HEK293 (cell line): ENCODE measurements around the gene MUC15.

ENCODE experiments used
- CTCF ChIA-PET: fragments of 350-600 bp; formaldehyde crosslinking; extraction: SDS; loops from one replicate; lab custom pipeline; 2021; ENCODE audit warnings: antibody characterized with exemption; lab: Yijun Ruan, JAX
- POLR2A ChIA-PET: fragments of 300-600 bp; formaldehyde crosslinking; extraction: SDS; loops from one replicate; lab custom pipeline; 2020; ENCODE audit warnings: antibody characterized with exemption, inconsistent platforms; lab: Yijun Ruan, JAX
- H3K27ac ChIP-seq: fragments of 200-500 bp; sonication (Bioruptor generic); 2 replicates; pipeline ENCODE4 v1.5.1; 2014; ENCODE audit warnings: low read depth, low read length, control low read depth, inconsistent platforms; ENCODE audit errors: extremely low read depth
- H3K36me3 ChIP-seq, 2 experiments: fragments of 200-500 bp in 1 of 2; sonication (Bioruptor generic) in 1 of 2; 1 replicate in 1 of 2; 2 replicates in 1 of 2; pipeline ENCODE4 v1.5.1; 2014 to 2017; ENCODE audit warnings: inconsistent platforms in 2 of 2, low read length in 2 of 2; ENCODE audit not compliant: control insufficient read depth in 2 of 2, insufficient read depth in 1 of 2
- H3K4me1 ChIP-seq: fragments of 200-500 bp; sonication (Bioruptor generic); 2 replicates; pipeline ENCODE4 v1.5.1; 2014; ENCODE audit warnings: mild to moderate bottlenecking, low read length, inconsistent platforms; ENCODE audit not compliant: control insufficient read depth, insufficient read depth
- H3K4me3 ChIP-seq: 2 replicates; pipeline ENCODE4 v1.5.1; 2011; ENCODE audit warnings: low read depth, mild to moderate bottlenecking, control low read depth, low read length, moderate library complexity
- H3K9me3 ChIP-seq: fragments of 200-500 bp; sonication (Bioruptor generic); 2 replicates; pipeline ENCODE4 v1.5.1; 2014; ENCODE audit warnings: low read depth, low read length, inconsistent platforms; ENCODE audit not compliant: control insufficient read depth, insufficient read depth
- KLF16 ChIP-seq: fragments of 450-650 bp; formaldehyde crosslinking; IDR thresholded peaks from 2 replicates; pipeline ENCODE4 v1.5.1; 2017; ENCODE audit warnings: missing biosample characterization, missing genetic modification characterization
- MEIS1 ChIP-seq: sonication (generic); formaldehyde crosslinking; IDR thresholded peaks from 2 replicates; pipeline ENCODE4 v1.8.1; 2022; ENCODE audit warnings: missing genetic modification reagents, mild to moderate bottlenecking, borderline replicate concordance
- YY2 ChIP-seq: fragments of 450-650 bp; formaldehyde crosslinking; IDR thresholded peaks from 2 replicates; pipeline ENCODE4 v1.5.1; 2016; ENCODE audit warnings: missing biosample characterization, missing genetic modification characterization
- ZFP37 ChIP-seq: fragments of 450-650 bp; formaldehyde crosslinking; IDR thresholded peaks from 2 replicates; pipeline ENCODE4 v1.5.1; 2016; ENCODE audit warnings: missing biosample characterization, missing genetic modification characterization
- ZFP41 ChIP-seq: fragments of 450-650 bp; formaldehyde crosslinking; IDR thresholded peaks from 2 replicates; pipeline ENCODE4 v1.5.1; 2016; ENCODE audit warnings: missing biosample characterization, missing genetic modification characterization, borderline replicate concordance
- ZNF155 ChIP-seq: fragments of 450-650 bp; formaldehyde crosslinking; IDR thresholded peaks from 2 replicates; pipeline ENCODE4 v1.5.1; 2016; ENCODE audit warnings: missing biosample characterization, missing genetic modification characterization
- ZNF157 ChIP-seq: fragments of 450-650 bp; formaldehyde crosslinking; IDR thresholded peaks from 2 replicates; pipeline ENCODE4 v1.5.1; 2016; ENCODE audit warnings: missing biosample characterization, missing genetic modification characterization
- ZNF221 ChIP-seq: fragments of 450-650 bp; formaldehyde crosslinking; IDR thresholded peaks from 2 replicates; pipeline ENCODE4 v1.5.1; 2017; ENCODE audit warnings: missing biosample characterization, missing genetic modification characterization, borderline replicate concordance
- ZNF248 ChIP-seq: fragments of 450-650 bp; formaldehyde crosslinking; IDR thresholded peaks from 2 replicates; pipeline ENCODE4 v1.5.1; 2017; ENCODE audit warnings: missing biosample characterization, missing genetic modification characterization
- ZNF335 ChIP-seq: fragments of 450-650 bp; formaldehyde crosslinking; conservative IDR thresholded peaks from 2 replicates; pipeline ENCODE4 v1.5.1; 2016; ENCODE audit warnings: missing biosample characterization, missing genetic modification characterization
- ZNF350 ChIP-seq: fragments of 450-650 bp; formaldehyde crosslinking; IDR thresholded peaks from 2 replicates; pipeline ENCODE4 v1.5.0; 2017; ENCODE audit warnings: missing biosample characterization, mild to moderate bottlenecking, missing genetic modification characterization
- ZNF544 ChIP-seq: fragments of 450-650 bp; formaldehyde crosslinking; IDR thresholded peaks from 2 replicates; pipeline ENCODE4 v1.5.0; 2017; ENCODE audit warnings: missing biosample characterization, missing genetic modification characterization
- ZNF624 ChIP-seq: fragments of 450-650 bp; formaldehyde crosslinking; IDR thresholded peaks from 2 replicates; pipeline ENCODE4 v1.5.1; 2017; ENCODE audit warnings: missing biosample characterization, missing genetic modification characterization
- TF ChIP-seq, protein P1 (sequence below): fragments of 450-650 bp; formaldehyde crosslinking; IDR thresholded peaks from 2 replicates; pipeline ENCODE4 v1.5.1; 2016; ENCODE audit warnings: missing biosample characterization, missing genetic modification characterization, low read depth
- TF ChIP-seq, protein P2 (sequence below): fragments of 450-650 bp; formaldehyde crosslinking; IDR thresholded peaks from 2 replicates; pipeline ENCODE4 v1.5.0; 2017; ENCODE audit warnings: missing biosample characterization, missing genetic modification characterization, borderline replicate concordance
- TF ChIP-seq, protein P3 (sequence below): fragments of 450-650 bp; formaldehyde crosslinking; IDR thresholded peaks from 2 replicates; pipeline ENCODE4 v1.5.1; 2016; ENCODE audit warnings: missing biosample characterization, missing genetic modification characterization
- TF ChIP-seq, protein P4 (sequence below): fragments of 450-650 bp; formaldehyde crosslinking; IDR thresholded peaks from 2 replicates; pipeline ENCODE4 v1.5.1; 2016; ENCODE audit warnings: missing biosample characterization, missing genetic modification characterization
- TF ChIP-seq, protein P5 (sequence below): fragments of 450-650 bp; formaldehyde crosslinking; IDR thresholded peaks from 2 replicates; pipeline ENCODE4 v1.5.1; 2016; ENCODE audit warnings: missing biosample characterization, missing genetic modification characterization

Gene MUC15

DNA sequence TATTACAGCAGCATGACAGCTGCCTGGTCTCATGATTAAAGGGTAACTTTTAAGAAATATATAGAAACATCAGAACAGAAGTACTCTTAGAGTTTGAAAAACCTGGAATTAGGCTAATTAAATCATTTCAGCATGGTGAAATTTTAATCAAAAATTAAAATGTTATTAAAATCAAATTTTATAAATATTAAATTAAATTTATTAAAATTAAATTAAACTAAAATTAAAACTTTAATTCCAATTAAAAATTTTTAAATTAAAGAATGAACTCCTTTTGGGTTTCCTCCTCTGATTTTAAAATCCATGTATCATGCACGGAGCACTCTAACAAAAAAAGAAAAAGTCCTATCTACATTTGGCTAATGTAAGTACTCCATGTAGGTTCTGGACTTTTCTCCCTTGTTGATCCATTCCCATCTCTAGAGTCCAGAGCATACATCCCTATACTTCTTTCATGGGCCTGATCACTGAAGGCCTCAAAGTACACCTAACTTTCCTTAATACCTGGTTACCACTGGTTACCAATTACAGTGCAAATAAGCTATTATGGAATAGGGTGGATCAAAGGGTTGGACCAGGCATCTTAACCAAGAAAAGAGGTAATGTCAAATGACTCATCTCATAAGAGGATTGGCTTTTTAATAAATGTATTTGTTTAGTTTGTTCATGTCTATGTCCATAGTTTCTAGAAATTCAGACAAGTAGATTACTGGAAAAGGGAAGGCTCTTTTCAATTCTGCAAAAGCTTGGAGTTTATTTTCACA, 48.4 kb upstream of the MUC15 start:
- no peaks in the 10 kb centered on the region for H3K36me3 ChIP-seq
- H3K4me1 ChIP-seq = peaks cover 7% of the 10 kb centered on the region; the same call in 1 of the 2 replicates
- no peak overlapping the region for H3K4me3 ChIP-seq
- ChIA-PET POLR2A (no interaction called here), CTCF (no interaction called here)
- no peaks in the 10 kb centered on the region for H3K9me3 ChIP-seq
- H3K27ac ChIP-seq = no peak overlapping the region
- TF ChIP-seq, protein P1, sequence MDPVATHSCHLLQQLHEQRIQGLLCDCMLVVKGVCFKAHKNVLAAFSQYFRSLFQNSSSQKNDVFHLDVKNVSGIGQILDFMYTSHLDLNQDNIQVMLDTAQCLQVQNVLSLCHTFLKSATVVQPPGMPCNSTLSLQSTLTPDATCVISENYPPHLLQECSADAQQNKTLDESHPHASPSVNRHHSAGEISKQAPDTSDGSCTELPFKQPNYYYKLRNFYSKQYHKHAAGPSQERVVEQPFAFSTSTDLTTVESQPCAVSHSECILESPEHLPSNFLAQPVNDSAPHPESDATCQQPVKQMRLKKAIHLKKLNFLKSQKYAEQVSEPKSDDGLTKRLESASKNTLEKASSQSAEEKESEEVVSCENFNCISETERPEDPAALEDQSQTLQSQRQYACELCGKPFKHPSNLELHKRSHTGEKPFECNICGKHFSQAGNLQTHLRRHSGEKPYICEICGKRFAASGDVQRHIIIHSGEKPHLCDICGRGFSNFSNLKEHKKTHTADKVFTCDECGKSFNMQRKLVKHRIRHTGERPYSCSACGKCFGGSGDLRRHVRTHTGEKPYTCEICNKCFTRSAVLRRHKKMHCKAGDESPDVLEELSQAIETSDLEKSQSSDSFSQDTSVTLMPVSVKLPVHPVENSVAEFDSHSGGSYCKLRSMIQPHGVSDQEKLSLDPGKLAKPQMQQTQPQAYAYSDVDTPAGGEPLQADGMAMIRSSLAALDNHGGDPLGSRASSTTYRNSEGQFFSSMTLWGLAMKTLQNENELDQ (tag by site-specific recombination) = no peak
- TF ChIP-seq ZNF248 (tag by site-specific recombination) = no peak
- TF ChIP-seq, protein P2, sequence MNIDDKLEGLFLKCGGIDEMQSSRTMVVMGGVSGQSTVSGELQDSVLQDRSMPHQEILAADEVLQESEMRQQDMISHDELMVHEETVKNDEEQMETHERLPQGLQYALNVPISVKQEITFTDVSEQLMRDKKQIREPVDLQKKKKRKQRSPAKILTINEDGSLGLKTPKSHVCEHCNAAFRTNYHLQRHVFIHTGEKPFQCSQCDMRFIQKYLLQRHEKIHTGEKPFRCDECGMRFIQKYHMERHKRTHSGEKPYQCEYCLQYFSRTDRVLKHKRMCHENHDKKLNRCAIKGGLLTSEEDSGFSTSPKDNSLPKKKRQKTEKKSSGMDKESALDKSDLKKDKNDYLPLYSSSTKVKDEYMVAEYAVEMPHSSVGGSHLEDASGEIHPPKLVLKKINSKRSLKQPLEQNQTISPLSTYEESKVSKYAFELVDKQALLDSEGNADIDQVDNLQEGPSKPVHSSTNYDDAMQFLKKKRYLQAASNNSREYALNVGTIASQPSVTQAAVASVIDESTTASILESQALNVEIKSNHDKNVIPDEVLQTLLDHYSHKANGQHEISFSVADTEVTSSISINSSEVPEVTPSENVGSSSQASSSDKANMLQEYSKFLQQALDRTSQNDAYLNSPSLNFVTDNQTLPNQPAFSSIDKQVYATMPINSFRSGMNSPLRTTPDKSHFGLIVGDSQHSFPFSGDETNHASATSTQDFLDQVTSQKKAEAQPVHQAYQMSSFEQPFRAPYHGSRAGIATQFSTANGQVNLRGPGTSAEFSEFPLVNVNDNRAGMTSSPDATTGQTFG (tag by site-specific recombination) = no peak
- no peak for TF ChIP-seq YY2 (tag by site-specific recombination)

DNA sequence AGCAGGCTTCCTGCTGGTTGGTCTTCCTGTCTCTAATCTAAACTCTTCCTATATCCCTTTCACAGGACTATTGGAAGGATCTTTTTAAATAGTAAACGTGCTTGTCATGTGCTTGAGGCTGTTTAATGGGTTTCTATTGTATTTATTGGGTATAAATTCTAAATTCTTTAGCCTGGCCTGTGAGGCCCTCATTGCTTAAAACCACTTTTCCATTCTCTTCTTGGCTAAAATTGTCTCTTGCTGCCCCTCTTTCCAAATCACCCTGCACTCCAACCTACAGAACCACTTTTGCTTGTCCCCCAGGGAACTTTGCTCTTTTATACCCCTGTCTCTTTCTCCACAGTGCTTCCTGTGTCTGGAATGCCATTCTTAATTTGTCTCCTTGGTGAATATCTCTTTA, 46.4 kb upstream of the MUC15 start:
- no peaks in the 10 kb centered on the region for H3K9me3 ChIP-seq
- H3K36me3 ChIP-seq = no peaks in the 10 kb centered on the region
- POLR2A ChIA-PET = no interaction called here
- H3K4me1 ChIP-seq = peaks cover 7% of the 10 kb centered on the region; the same call in 1 of the 2 replicates
- H3K4me3 ChIP-seq = no peak overlapping the region
- H3K27ac ChIP-seq = no peak overlapping the region
- TF ChIP-seq MEIS1 (CRISPR knock-in tag) = no peak
- no peak for TF ChIP-seq ZFP37
- no peak for TF ChIP-seq ZFP41 (tag by site-specific recombination)
- no peak for TF ChIP-seq ZNF221 (tag by site-specific recombination)
- TF ChIP-seq KLF16 (tag by site-specific recombination) = no peak
- TF ChIP-seq, protein P3, sequence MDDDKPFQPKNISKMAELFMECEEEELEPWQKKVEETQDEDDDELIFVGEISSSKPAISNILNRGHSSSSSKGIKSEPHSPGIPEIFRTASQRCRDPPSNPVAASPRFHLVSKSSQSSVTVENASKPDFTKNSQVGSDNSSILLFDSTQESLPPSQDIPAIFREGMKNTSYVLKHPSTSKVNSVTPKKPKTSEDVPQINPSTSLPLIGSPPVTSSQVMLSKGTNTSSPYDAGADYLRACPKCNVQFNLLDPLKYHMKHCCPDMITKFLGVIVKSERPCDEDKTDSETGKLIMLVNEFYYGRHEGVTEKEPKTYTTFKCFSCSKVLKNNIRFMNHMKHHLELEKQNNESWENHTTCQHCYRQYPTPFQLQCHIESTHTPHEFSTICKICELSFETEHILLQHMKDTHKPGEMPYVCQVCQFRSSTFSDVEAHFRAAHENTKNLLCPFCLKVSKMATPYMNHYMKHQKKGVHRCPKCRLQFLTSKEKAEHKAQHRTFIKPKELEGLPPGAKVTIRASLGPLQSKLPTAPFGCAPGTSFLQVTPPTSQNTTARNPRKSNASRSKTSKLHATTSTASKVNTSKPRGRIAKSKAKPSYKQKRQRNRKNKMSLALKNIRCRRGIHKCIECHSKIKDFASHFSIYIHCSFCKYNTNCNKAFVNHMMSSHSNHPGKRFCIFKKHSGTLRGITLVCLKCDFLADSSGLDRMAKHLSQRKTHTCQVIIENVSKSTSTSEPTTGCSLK (tag by site-specific recombination) = no peak
- TF ChIP-seq ZNF335 (tag by site-specific recombination) = no peak
- TF ChIP-seq, protein P4, sequence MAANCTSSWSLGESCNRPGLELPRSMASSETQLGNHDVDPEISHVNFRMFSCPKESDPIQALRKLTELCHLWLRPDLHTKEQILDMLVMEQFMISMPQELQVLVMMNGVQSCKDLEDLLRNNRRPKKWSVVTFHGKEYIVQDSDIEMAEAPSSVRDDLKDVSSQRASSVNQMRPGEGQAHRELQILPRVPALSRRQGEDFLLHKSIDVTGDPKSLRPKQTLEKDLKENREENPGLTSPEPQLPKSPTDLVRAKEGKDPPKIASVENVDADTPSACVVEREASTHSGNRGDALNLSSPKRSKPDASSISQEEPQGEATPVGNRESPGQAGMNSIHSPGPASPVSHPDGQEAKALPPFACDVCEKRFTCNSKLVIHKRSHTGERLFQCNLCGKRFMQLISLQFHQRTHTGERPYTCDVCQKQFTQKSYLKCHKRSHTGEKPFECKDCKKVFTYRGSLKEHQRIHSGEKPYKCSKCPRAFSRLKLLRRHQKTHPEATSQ (tag by site-specific recombination) = no peak
- TF ChIP-seq ZNF157 (tag by site-specific recombination) = no peak
- TF ChIP-seq, protein P5, sequence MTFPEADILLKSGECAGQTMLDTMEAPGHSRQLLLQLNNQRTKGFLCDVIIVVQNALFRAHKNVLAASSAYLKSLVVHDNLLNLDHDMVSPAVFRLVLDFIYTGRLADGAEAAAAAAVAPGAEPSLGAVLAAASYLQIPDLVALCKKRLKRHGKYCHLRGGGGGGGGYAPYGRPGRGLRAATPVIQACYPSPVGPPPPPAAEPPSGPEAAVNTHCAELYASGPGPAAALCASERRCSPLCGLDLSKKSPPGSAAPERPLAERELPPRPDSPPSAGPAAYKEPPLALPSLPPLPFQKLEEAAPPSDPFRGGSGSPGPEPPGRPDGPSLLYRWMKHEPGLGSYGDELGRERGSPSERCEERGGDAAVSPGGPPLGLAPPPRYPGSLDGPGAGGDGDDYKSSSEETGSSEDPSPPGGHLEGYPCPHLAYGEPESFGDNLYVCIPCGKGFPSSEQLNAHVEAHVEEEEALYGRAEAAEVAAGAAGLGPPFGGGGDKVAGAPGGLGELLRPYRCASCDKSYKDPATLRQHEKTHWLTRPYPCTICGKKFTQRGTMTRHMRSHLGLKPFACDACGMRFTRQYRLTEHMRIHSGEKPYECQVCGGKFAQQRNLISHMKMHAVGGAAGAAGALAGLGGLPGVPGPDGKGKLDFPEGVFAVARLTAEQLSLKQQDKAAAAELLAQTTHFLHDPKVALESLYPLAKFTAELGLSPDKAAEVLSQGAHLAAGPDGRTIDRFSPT = no peak
- no peak for TF ChIP-seq ZNF350 (tag by site-specific recombination)
- TF ChIP-seq ZNF624 (tag by site-specific recombination) = no peak
- no peak for TF ChIP-seq ZNF544 (tag by site-specific recombination)
- TF ChIP-seq ZNF155 = no peak
- TF ChIP-seq, all 188 proteins: peak for 0
- CTCF ChIA-PET = no interaction called here
